K562 (cell line): ENCODE data around the gene OBSCN. TPM values are rescaled to one million over a fixed set of nuclear protein-coding genes. Genes with fewer than 3 reads are reported as not detected.
A peak's percentile ranks its signal among the peaks of the same experiment; 100 is the strongest.

Experiments used
- PHF8 ChIP-seq: fragments of 200-600 bp; sonication (generic); IDR thresholded peaks from 2 replicates; pipeline ENCODE4 v1.6.1; 2012; ENCODE audit warnings: mixed run types, mild to moderate bottlenecking, inconsistent platforms, low read length, moderate library complexity, borderline replicate concordance
- SMAD2 ChIP-seq: fragments of 150-350 bp; IDR thresholded peaks from 2 replicates; pipeline ENCODE4 v1.6.1; 2014; ENCODE audit warnings: low read depth, mild to moderate bottlenecking, low read length
- ZNF589 ChIP-seq: fragments of 200-800 bp; sonication (Bioruptor generic); IDR thresholded peaks from 2 replicates; pipeline ENCODE4 v1.6.1; 2016; ENCODE audit warnings: low read depth, missing genetic modification characterization, missing compliant biosample characterization
- polyA plus RNA-seq, 8 experiments: library from polyadenylated mRNA; depleted of rRNA in 4 of 8; stranded (reverse) in 5 of 8; unstranded in 3 of 8; fragments of >200 nt; fragmentation: Nextera tagmentation in 2 of 8; fragmentation: Illumina TruSeq in 1 of 8; extraction: Ambion mirVana in 2 of 8; extraction: Trizol in 1 of 8; gene quantifications; 2 replicates each; pipeline versions ENCODE4 v1.2.1 to v1.2.3, GENCODE V29; 2011 to 2014; ENCODE audit warnings: inconsistent platforms in 1 of 8, missing spikeins in 1 of 8
- total RNA-seq, 7 experiments: library from RNA; depleted of rRNA in 6 of 7; stranded (reverse); fragments of >200 nt in 6 of 7; fragmentation: Illumina TruSeq in 2 of 7; extraction: Trizol in 2 of 7; gene quantifications; 2 replicates each; pipeline versions ENCODE4 v1.2.1 to v1.2.3, GENCODE V29; 2011 to 2021; ENCODE audit warnings: low replicate concordance in 1 of 7
- TF ChIP-seq, protein P1 (sequence below): fragments of 150-350 bp; conservative IDR thresholded peaks from 2 replicates; pipeline ENCODE4 v1.6.1; 2014; ENCODE audit warnings: low read length
- TF ChIP-seq, protein P2 (sequence below): sonication (generic); formaldehyde crosslinking; IDR thresholded peaks from 2 replicates; pipeline ENCODE4 v1.8.1; 2023; ENCODE audit warnings: missing genetic modification reagents, mild to moderate bottlenecking, borderline replicate concordance
- TF ChIP-seq, protein P3 (sequence below): sonication (generic); formaldehyde crosslinking; IDR thresholded peaks from 2 replicates; pipeline ENCODE4 v1.8.1; 2023; ENCODE audit warnings: mild to moderate bottlenecking, missing genetic modification reagents
- TF ChIP-seq, protein P4 (sequence below): conservative IDR thresholded peaks from 2 replicates; pipeline ENCODE4 v1.6.1; 2011; ENCODE audit warnings: low read depth, mild to moderate bottlenecking, low read length; ENCODE audit not compliant: control insufficient read depth
- TF ChIP-seq, protein P5 (sequence below), 2 experiments: IDR thresholded peaks; 2 replicates each; pipeline ENCODE4 v1.6.1; 2011; ENCODE audit warnings: borderline replicate concordance in 1 of 2, control low read depth in 1 of 2, low read depth in 1 of 2, low read length in 1 of 2, mild to moderate bottlenecking in 1 of 2, mixed read lengths in 1 of 2, moderate library complexity in 1 of 2; ENCODE audit not compliant: insufficient read depth in 1 of 2, insufficient read length in 1 of 2, poor library complexity in 1 of 2, severe bottlenecking in 1 of 2; ENCODE audit errors: extremely low read depth in 1 of 2

OBSCN gene
- total and polyA plus RNA-seq, 9 of the 15 experiments (the other 6 are each of a cell fraction or from before 2014, with no cell fraction given), result 0.18 to 19.7 (median 3.6) TPM

DNA sequence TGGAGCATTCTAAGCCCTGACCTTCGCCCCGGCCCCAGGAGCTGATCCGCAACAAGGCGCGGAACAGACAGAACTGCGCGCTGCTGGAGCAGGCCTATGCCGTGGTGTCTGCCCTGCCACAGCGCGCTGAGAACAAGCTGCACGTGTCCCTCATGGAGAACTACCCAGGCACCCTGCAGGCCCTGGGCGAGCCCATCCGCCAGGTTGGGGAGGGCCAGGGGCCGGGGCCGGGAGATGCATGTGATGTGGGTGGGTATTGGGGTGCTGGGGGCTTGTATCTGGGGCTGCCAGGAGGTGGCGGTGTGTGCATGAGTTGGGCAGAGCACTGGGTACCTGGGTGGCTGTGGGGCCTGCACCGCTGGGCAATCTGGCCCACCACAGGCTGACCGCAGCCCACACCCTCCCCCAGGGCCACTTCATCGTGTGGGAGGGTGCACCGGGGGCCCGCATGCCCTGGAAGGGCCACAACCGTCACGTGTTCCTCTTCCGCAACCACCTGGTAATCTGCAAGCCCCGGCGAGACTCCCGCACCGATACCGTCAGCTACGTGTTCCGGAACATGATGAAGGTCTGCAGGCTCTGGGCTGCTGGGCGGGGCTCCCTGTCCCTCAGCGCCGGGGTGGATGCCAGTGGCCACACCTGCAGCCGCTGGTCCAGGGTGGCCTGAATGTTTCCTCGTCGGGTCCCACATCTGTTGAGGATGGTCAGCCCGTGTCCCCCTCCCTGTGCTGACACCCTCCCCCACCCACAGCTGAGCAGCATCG lies 133.0 kb downstream of the OBSCN start (continued):
- TF ChIP-seq, protein P1, sequence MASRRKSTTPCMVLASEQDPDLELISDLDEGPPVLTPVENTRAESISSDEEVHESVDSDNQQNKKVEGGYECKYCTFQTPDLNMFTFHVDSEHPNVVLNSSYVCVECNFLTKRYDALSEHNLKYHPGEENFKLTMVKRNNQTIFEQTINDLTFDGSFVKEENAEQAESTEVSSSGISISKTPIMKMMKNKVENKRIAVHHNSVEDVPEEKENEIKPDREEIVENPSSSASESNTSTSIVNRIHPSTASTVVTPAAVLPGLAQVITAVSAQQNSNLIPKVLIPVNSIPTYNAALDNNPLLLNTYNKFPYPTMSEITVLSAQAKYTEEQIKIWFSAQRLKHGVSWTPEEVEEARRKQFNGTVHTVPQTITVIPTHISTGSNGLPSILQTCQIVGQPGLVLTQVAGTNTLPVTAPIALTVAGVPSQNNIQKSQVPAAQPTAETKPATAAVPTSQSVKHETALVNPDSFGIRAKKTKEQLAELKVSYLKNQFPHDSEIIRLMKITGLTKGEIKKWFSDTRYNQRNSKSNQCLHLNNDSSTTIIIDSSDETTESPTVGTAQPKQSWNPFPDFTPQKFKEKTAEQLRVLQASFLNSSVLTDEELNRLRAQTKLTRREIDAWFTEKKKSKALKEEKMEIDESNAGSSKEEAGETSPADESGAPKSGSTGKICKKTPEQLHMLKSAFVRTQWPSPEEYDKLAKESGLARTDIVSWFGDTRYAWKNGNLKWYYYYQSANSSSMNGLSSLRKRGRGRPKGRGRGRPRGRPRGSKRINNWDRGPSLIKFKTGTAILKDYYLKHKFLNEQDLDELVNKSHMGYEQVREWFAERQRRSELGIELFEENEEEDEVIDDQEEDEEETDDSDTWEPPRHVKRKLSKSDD, result no peak
- TF ChIP-seq SMAD2, result no peak
- TF ChIP-seq, protein P2, sequence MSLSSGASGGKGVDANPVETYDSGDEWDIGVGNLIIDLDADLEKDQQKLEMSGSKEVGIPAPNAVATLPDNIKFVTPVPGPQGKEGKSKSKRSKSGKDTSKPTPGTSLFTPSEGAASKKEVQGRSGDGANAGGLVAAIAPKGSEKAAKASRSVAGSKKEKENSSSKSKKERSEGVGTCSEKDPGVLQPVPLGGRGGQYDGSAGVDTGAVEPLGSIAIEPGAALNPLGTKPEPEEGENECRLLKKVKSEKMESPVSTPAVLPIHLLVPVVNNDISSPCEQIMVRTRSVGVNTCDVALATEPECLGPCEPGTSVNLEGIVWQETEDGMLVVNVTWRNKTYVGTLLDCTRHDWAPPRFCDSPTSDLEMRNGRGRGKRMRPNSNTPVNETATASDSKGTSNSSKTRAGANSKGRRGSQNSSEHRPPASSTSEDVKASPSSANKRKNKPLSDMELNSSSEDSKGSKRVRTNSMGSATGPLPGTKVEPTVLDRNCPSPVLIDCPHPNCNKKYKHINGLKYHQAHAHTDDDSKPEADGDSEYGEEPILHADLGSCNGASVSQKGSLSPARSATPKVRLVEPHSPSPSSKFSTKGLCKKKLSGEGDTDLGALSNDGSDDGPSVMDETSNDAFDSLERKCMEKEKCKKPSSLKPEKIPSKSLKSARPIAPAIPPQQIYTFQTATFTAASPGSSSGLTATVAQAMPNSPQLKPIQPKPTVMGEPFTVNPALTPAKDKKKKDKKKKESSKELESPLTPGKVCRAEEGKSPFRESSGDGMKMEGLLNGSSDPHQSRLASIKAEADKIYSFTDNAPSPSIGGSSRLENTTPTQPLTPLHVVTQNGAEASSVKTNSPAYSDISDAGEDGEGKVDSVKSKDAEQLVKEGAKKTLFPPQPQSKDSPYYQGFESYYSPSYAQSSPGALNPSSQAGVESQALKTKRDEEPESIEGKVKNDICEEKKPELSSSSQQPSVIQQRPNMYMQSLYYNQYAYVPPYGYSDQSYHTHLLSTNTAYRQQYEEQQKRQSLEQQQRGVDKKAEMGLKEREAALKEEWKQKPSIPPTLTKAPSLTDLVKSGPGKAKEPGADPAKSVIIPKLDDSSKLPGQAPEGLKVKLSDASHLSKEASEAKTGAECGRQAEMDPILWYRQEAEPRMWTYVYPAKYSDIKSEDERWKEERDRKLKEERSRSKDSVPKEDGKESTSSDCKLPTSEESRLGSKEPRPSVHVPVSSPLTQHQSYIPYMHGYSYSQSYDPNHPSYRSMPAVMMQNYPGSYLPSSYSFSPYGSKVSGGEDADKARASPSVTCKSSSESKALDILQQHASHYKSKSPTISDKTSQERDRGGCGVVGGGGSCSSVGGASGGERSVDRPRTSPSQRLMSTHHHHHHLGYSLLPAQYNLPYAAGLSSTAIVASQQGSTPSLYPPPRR (CRISPR knock-in tag), result no peak
- TF ChIP-seq, protein P3, sequence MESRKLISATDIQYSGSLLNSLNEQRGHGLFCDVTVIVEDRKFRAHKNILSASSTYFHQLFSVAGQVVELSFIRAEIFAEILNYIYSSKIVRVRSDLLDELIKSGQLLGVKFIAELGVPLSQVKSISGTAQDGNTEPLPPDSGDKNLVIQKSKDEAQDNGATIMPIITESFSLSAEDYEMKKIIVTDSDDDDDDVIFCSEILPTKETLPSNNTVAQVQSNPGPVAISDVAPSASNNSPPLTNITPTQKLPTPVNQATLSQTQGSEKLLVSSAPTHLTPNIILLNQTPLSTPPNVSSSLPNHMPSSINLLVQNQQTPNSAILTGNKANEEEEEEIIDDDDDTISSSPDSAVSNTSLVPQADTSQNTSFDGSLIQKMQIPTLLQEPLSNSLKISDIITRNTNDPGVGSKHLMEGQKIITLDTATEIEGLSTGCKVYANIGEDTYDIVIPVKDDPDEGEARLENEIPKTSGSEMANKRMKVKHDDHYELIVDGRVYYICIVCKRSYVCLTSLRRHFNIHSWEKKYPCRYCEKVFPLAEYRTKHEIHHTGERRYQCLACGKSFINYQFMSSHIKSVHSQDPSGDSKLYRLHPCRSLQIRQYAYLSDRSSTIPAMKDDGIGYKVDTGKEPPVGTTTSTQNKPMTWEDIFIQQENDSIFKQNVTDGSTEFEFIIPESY (CRISPR knock-in tag), result peak; percentile 98
- 0 out of 2 replicates have a peak, but pooled peaks have one; percentile 57 for TF ChIP-seq ZNF589 (CRISPR knock-in tag)
- TF ChIP-seq, protein P4, sequence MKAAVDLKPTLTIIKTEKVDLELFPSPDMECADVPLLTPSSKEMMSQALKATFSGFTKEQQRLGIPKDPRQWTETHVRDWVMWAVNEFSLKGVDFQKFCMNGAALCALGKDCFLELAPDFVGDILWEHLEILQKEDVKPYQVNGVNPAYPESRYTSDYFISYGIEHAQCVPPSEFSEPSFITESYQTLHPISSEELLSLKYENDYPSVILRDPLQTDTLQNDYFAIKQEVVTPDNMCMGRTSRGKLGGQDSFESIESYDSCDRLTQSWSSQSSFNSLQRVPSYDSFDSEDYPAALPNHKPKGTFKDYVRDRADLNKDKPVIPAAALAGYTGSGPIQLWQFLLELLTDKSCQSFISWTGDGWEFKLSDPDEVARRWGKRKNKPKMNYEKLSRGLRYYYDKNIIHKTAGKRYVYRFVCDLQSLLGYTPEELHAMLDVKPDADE, result 0 out of 2 replicates have a peak, but pooled peaks have one; percentile 23
- TF ChIP-seq, protein P5, sequence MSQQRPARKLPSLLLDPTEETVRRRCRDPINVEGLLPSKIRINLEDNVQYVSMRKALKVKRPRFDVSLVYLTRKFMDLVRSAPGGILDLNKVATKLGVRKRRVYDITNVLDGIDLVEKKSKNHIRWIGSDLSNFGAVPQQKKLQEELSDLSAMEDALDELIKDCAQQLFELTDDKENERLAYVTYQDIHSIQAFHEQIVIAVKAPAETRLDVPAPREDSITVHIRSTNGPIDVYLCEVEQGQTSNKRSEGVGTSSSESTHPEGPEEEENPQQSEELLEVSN (IDR thresholded peaks at IDR 0.05; ENCODE audit: borderline replicate concordance in 1 of 2, extremely low read depth in 1 of 2, insufficient read depth in 1 of 2, insufficient read length in 1 of 2, low read depth in 1 of 2, low read length in 1 of 2, poor library complexity in 1 of 2, severe bottlenecking in 1 of 2), result peak; percentile 62 to 70
- 0 out of 2 replicates have a peak, but pooled peaks have one; percentile 25 for TF ChIP-seq PHF8
